SJSA1 (cell line): Measurements from ENCODE around the gene PHYKPL. TPM values are rescaled to one million over a fixed set of nuclear protein-coding genes. Genes with fewer than 3 reads are reported as not detected.
"Not testable (repeated sequence)": the region's sequence is repeated elsewhere in the genome, so short reads cannot be mapped to it uniquely, and the experiment has no call there.

Experiments used
- DNase-seq, 2 experiments: peaks; one replicate each; pipeline ENCODE4 v3.0.0-alpha.2; 2015 to 2020; ENCODE audit warnings: low spot score in 2 of 2, low read depth in 1 of 2
- H3K27ac ChIP-seq: fragments of 250-450 bp; sonication (Bioruptor Pico); 2 replicates; pipeline ENCODE4 v1.5.1; 2020; ENCODE audit warnings: mild to moderate bottlenecking, moderate library complexity
- H3K27me3 ChIP-seq: fragments of 250-450 bp; sonication (Bioruptor Pico); replicated peaks from 2 replicates; pipeline ENCODE4 v1.5.1; 2020; ENCODE audit warnings: mild to moderate bottlenecking, moderate library complexity
- H3K36me3 ChIP-seq: fragments of 250-450 bp; sonication (Bioruptor Pico); 2 replicates; pipeline ENCODE4 v1.5.1; 2020; ENCODE audit warnings: mild to moderate bottlenecking
- H3K4me1 ChIP-seq: fragments of 250-450 bp; sonication (Bioruptor Pico); replicated peaks from 2 replicates; pipeline ENCODE4 v1.6.1; 2021; ENCODE audit warnings: mild to moderate bottlenecking
- H3K4me3 ChIP-seq: fragments of 250-450 bp; sonication (Bioruptor Pico); 2 replicates; pipeline ENCODE4 v1.5.1; 2020; ENCODE audit warnings: mild to moderate bottlenecking
- H3K9me3 ChIP-seq: fragments of 250-450 bp; sonication (Bioruptor Pico); replicated peaks from 2 replicates; pipeline ENCODE4 v1.5.1; 2020; ENCODE audit warnings: mild to moderate bottlenecking
- total RNA-seq: library from RNA; depleted of rRNA; stranded (reverse); fragments of >200 nt; shearing (Covaris generic); gene quantifications from 2 replicates; pipeline ENCODE4 v1.2.3, GENCODE V29; 2014

Gene PHYKPL
- total RNA-seq, 1 experiment from 2014 or later: 19.3 TPM

DNA sequence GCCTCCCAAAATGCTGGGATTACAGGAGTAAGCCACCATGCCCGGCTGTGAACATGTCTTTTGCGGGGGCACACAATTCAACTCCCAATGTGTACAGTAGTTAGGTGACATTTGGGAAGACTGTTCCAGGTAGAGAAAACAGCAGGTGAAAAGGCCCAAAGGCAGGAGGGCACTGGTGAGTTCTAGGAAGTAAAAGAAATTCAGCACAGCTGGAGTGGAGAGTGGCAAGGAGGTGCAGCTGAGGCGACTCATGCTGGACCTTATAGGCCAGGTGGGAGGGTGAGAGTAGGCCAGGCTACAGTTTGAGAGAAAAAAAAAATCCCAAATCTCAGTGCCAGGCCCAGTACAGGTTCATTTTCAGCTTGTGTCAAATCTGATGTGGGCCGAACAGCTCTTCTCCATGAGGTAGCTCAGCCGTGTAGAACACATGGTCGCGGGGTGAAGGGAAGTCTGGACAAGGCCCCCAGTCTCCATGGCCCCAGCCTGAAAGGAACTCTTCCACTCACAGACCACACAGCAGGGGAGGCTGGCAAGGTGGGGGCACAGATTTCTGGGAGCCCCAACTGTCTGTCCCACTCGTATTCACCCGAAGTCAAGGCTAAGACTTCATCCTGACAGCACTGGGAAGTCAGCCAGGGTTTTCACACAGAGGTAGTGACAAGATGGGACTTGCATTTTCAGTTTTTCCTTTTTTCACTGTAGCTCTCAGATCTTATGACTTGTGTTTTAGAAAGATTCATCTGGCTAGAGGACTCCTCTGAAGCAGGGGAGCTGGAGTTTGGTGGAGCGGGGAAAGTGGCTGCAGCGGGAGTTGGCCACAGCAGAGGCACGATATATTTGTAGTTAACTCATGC, 32.8 kb downstream of the PHYKPL start:
- no peak for DNase-seq

DNA sequence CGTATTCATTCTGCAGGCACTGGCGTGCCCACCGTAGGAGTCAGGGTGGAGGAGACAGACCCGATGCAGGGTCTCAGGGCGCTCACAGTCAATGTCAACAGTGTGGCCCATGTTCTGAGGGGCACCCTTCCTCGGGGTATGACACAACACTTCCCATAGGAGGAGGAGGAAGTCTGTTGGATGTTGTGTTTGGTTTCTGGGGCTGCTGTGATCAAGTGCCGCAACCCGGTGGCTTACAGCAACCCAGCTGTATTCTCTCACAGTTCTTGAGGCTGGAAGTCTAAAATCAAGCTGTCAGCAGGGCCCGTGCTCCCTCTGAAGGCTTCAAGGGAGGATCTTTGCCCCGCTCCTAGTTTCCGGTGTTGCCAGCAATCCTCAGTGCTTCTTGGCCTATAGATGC, 33.9 kb downstream of the PHYKPL start:
- Histone ChIP-seq H3K4me1 (peaks cover under 1% of the 10 kb centered on the region), H3K9me3 (peaks cover 3% of the 10 kb centered on the region; the same call in 1 of the 2 replicates), H3K27me3 (peaks cover 14% of the 10 kb centered on the region; the same call in 1 of the 2 replicates), H3K4me3 (no peak overlapping the region), H3K36me3 (no peaks in the 10 kb centered on the region), H3K27ac (no peak overlapping the region)
- DNase-seq: no peak

More for the DNA sequence above, 32.8 kb downstream of the PHYKPL start:
- no peak overlapping the region for H3K27ac ChIP-seq
- no peak overlapping the region for H3K4me3 ChIP-seq
- peaks cover 5% of the 10 kb centered on the region for H3K4me1 ChIP-seq
- peaks cover 5% of the 10 kb centered on the region for H3K36me3 ChIP-seq
- peaks cover 3% of the 10 kb centered on the region; the same call in 1 of the 2 replicates for H3K27me3 ChIP-seq
- peaks cover 4% of the 10 kb centered on the region; the same call in 1 of the 2 replicates for H3K9me3 ChIP-seq

- H3K27ac ChIP-seq, H3K4me3 ChIP-seq: not testable (repeated sequence)
- H3K27me3 ChIP-seq: peaks cover 14% of the 10 kb centered on the region; the same call in 1 of the 2 replicates
Measured at GRCh38 chr5:178198151-178198550, 34.5 kb downstream of the PHYKPL start.

GRCh38 chr5:178196986-178197385, 35.6 kb downstream of the PHYKPL start:
- Histone ChIP-seq H3K9me3 (0 out of 2 replicates have a peak, but pooled peaks cover 3% of the 10 kb centered on the region), H3K27me3 (peaks cover 14% of the 10 kb centered on the region; the same call in 1 of the 2 replicates), H3K4me3 (no peak overlapping the region), H3K27ac (no peak overlapping the region), H3K4me1 (no peaks in the 10 kb centered on the region), H3K36me3 (no peaks in the 10 kb centered on the region)
- DNase-seq: no peak

More at GRCh38 chr5:178198151-178198550, 34.5 kb downstream of the PHYKPL start:
- H3K9me3 ChIP-seq, DNase-seq, H3K4me1 ChIP-seq, H3K36me3 ChIP-seq: not testable (repeated sequence)

- Histone ChIP-seq H3K27ac (no peak overlapping the region), H3K36me3 (no peaks in the 10 kb centered on the region), H3K4me3 (no peak overlapping the region), H3K9me3 (0 out of 2 replicates have a peak, but pooled peaks cover 3% of the 10 kb centered on the region), H3K27me3 (peaks cover 14% of the 10 kb centered on the region; the same call in 1 of the 2 replicates), H3K4me1 (no peaks in the 10 kb centered on the region)
- no peak for DNase-seq
Measured at GRCh38 chr5:178196281-178196812, 36.3 kb downstream of the PHYKPL start.

DNA sequence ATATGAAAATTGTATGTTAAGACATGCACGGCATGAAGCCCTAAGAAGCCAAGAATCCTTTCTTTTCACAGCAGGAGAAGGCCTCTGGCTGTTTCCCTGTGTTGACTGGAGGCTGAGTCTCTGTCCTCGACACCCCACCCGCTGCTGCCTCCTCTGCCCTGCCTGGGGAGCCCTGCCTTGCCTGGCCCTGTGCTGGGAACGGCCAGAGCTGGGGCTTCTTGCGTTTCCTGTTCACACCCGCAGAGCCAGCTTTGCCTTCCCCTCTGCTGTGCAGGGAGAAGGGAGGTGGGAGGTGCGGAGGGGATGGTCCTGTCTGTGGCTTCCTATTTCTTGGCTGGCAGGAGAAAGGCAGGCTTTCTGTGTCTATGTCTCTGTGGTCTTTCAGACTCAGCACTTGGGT, 38.6 kb downstream of the PHYKPL start:
- 0 out of 2 replicates have a peak, but pooled peaks cover 3% of the 10 kb centered on the region for H3K9me3 ChIP-seq
- no peaks in the 10 kb centered on the region for H3K4me1 ChIP-seq
- peaks cover 17% of the 10 kb centered on the region; the same call in 1 of the 2 replicates for H3K27me3 ChIP-seq
- no peak for DNase-seq
- no peak overlapping the region for H3K27ac ChIP-seq
- H3K4me3 ChIP-seq: no peak overlapping the region
- no peaks in the 10 kb centered on the region for H3K36me3 ChIP-seq

GRCh38 chr5:178193251-178193809, 39.3 kb downstream of the PHYKPL start:
- Histone ChIP-seq H3K4me1 (no peaks in the 10 kb centered on the region), H3K9me3 (0 out of 2 replicates have a peak, but pooled peaks cover 3% of the 10 kb centered on the region), H3K27ac (no peak overlapping the region), H3K36me3 (no peaks in the 10 kb centered on the region), H3K4me3 (no peak overlapping the region), H3K27me3 (peaks cover 17% of the 10 kb centered on the region; the same call in 1 of the 2 replicates)
- DNase-seq: no peak

- 0 out of 2 replicates have a peak, but pooled peaks cover 3% of the 10 kb centered on the region for H3K9me3 ChIP-seq
- no peak for DNase-seq
- no peaks in the 10 kb centered on the region for H3K4me1 ChIP-seq
- H3K27me3 ChIP-seq: peaks cover 17% of the 10 kb centered on the region; the same call in 1 of the 2 replicates
- no peak overlapping the region for H3K27ac ChIP-seq
- H3K36me3 ChIP-seq: no peaks in the 10 kb centered on the region
- H3K4me3 ChIP-seq: no peak overlapping the region
Measured at GRCh38 chr5:178192787-178193186, 39.8 kb downstream of the PHYKPL start.

DNA sequence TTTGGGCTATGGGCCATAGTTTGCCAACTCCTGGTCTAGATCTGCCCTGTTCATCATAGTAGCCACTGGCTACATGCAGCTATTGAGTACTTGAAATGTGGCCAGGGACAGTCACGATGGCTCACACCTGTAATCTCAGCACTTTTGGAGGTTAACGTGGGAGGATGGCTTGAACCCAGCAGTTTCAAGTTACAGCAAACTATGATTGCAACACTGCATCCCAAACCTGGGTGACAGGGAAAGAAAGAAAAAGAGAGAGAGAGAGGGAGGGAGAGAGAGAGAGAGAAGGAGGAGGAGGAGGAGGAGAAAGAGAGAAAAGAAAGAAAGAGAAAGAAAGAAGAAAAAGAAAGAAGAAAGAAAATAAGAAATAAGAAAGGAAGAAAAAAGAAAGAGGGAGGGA, 40.4 kb downstream of the PHYKPL start:
- DNase-seq: no peak

GRCh38 chr5:178191661-178192060, 40.9 kb downstream of the PHYKPL start:
- H3K4me3 ChIP-seq: no peak overlapping the region
- H3K9me3 ChIP-seq: 0 out of 2 replicates have a peak, but pooled peaks cover 3% of the 10 kb centered on the region
- no peak overlapping the region for H3K27ac ChIP-seq
- DNase-seq: no peak
- H3K4me1 ChIP-seq: no peaks in the 10 kb centered on the region
- no peaks in the 10 kb centered on the region for H3K36me3 ChIP-seq
- H3K27me3 ChIP-seq: peaks cover 17% of the 10 kb centered on the region; the same call in 1 of the 2 replicates

More for the DNA sequence above, 40.4 kb downstream of the PHYKPL start:
- H3K27me3 ChIP-seq: peaks cover 17% of the 10 kb centered on the region; the same call in 1 of the 2 replicates
- no peaks in the 10 kb centered on the region for H3K36me3 ChIP-seq
- H3K27ac ChIP-seq: no peak overlapping the region
- H3K9me3 ChIP-seq: 0 out of 2 replicates have a peak, but pooled peaks cover 3% of the 10 kb centered on the region
- no peaks in the 10 kb centered on the region for H3K4me1 ChIP-seq
- no peak overlapping the region for H3K4me3 ChIP-seq

DNA sequence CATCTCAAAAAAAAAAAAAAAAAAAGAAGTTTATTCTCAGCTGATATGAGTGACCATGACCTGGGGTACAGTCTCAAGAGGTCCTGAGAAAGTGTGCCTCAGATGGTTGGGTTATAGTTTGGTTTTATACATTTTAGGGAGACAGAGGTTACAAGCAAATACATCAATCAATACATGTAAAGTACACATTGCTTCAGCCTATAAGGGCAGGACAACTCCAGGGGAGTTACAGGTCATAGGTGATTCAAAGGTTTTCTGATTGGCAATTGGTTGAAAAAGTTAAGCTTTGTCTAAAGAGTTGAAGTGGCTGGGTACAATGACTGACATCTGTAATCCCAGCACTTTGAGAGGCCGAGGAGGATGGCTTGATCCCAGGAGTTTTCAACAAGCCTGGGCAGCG, 43.2 kb downstream of the PHYKPL start:
- Histone ChIP-seq H3K36me3 (no peaks in the 10 kb centered on the region), H3K27ac (no peak overlapping the region), H3K4me3 (no peak overlapping the region), H3K9me3 (0 out of 2 replicates have a peak, but pooled peaks cover 3% of the 10 kb centered on the region), H3K4me1 (no peaks in the 10 kb centered on the region), H3K27me3 (peaks cover 15% of the 10 kb centered on the region; the same call in 1 of the 2 replicates)
- DNase-seq: no peak

DNA sequence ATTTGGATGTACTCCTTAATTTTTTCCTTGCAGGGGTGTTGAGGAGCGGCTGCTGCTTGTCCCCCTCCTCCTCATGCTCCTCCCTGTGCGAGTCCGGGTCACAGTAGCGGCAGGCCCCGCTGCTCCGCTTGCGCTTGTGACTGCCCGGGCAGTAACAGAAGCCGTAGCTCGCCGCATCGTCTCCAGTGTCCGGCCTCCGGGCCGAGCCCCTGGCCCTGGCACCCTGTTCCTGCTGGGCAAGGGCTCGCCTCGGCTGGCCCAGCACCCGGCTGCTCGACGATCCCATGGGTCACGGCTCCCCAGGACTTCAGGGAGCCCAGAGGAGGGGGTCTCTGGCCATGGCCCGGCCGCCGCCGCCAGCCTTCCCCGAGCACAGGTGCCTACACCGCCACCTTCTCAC, 45.6 kb downstream of the PHYKPL start, which contains the start of gene GMCL2:
GMCL2 (minus strand) TSS at position 358 of the 400 bp plus-strand sequence; CDS start at position 286, 72 bp downstream.
- DNase-seq: no peak
- H3K27ac ChIP-seq: no peak within 1 kb of the TSS
- no peak within 1 kb of the TSS for H3K4me3 ChIP-seq
- no peaks in the 10 kb centered on the region for H3K9me3 ChIP-seq
- H3K27me3 ChIP-seq: peaks cover 8% of the 10 kb centered on the region; the same call in 1 of the 2 replicates
- H3K36me3 ChIP-seq: no peaks in the 10 kb centered on the region
- no peaks in the 10 kb centered on the region for H3K4me1 ChIP-seq

DNA sequence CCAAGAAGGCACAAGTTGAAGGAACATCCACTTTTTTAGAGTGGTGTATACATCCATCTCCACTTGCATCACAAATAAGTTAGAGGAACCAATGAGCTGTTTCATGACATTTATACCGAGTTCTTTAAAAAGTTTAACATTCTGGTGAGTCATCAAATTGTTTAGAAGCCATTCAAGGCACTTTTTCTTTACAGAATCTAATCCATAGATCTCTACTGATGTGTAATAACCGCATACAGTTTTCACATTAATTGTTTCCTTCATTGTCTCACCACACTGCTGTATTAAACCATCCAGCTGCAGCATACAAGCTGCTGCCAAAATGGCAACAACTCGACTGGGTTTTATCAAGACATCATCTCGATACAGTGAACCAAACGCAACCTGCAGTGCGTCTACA, 46.2 kb downstream of the PHYKPL start:
- H3K4me3 ChIP-seq: no peak overlapping the region

More for the DNA sequence above, 46.2 kb downstream of the PHYKPL start:
- Histone ChIP-seq H3K4me1 (no peaks in the 10 kb centered on the region), H3K27ac (no peak overlapping the region), H3K9me3 (no peaks in the 10 kb centered on the region), H3K36me3 (no peaks in the 10 kb centered on the region), H3K27me3 (peaks cover 8% of the 10 kb centered on the region; the same call in 1 of the 2 replicates)
- no peak for DNase-seq
